ENCODE data around the gene PCNX4.

PCNX4 gene

DNA sequence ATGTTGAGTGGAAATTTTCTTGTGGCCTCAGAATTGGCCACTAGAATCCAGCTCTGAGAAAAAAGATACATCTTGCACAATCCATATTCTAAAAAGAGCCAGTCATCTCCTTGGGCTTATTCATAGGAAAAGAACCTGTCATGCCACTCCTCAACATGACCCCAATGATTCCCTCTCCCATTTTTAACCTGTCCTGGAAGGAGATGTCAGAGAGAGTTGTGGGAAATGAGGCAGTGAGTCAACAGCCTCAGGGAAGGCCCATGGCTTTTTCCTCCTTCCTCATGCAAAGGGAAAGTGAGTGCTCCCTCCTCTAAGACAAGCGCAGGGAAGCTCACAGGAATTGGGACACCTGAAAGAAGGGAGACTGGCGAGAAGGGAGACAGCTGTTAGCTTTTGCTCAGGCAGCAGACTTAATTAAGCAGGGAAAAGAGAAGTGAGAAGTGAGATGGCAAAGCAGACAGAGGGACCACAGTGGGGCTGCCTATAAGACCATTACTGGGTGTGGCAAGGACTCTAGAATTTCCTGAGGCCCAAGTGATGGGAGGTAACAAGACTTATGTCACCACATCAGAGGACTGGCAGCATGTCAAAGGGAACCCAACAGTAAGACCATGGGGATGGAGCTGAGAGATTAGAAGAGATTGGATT, 83.7 kb downstream of the PCNX4 start:
- DNase-seq: no peak

DNA sequence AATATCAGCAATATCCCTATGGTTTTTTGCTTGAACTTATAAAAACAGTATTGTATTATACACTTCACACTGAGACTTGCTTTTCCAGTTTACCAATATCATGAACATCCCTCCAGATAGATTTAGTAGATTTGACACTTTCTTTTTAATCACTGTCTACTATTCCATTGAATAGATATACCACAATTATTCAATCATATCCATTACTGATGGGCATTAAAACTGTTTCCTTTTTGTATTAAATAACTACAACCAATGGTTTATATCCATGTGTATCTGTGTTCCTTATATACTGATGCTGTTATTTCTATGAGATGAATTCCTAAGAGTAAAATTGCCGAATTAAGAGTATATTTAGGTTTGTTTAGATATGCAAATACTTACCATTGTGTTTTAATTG, 86.4 kb downstream of the PCNX4 start:
- DNase-seq: no peak

DNA sequence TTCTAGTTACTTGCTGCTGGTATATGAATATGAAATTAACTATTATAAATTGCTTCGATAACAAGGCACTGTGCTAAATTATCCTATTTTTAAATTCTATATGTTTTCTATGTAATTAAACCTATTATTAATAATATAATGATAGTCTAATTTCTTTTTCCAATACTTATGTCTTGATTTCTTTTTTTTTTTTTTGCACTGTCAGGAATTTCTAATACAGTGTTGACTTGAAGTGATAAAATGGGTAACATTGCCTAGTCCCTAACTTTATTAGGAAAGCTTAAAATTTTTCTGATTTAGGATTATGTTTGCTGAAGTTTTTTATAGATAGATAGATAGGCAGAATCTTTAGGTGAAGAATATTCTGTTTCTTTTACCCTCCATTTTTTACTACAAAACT, 87.1 kb downstream of the PCNX4 start:
- DNase-seq: no peak

DNA sequence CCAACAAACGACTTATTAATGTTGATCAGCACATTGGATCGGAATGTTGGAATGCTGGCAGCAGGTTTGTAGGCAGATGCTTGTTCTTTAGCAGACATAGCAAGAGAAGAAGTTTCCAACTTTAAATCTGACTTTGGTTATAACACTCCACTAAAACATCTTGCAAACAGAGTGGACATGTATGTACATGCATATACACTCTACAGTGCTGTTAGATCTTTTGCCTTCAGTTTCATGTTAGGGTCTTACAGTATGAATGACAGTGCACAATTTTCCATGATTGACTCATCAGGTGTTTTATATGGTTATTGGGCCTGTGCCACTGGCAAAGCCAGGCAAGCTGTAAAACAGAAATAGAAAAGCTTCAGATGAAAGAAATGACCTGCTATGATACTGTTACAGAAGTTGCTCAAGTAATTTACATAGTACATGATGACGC, 87.7 kb downstream of the PCNX4 start:
- DNase-seq: no peak

DNA sequence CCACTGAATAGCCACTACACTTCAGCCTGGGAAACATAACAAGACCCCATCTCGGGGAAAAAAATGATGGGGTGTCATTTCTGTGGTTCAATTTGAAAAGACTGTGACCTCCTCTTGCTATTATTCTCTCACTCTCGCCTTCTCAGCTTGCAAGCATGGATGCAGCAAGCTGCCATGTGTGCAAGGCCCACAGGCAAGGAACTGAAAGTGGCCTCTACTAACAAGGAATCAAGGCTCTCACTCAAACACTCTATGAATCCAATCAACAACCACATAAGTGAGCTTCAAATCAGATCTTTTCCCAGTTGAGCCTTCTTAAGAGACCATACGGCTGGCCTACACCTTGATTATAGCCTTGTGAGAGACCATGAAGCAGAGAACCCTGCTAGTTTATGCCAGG, 91.4 kb downstream of the PCNX4 start:
- no peak for DNase-seq

DNA sequence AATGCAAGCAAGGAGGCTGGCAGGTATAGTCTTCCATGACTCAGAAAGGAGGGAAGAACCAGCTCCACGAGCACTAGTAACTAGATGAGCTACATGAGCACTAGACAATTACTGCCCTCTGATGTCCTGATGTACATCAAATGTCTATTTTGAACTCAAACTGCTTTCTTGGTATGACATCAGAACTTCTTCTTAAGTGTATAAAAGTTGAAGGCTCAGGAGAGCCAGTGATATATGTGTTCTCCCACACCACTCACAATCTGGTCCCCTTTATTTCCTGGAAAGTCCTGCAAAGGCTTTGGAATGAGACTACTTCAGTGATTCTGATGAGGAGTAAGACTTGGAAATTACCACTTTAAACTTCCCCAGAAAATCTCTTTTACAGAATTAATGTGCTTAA, 92.0 kb downstream of the PCNX4 start:
- no peak for DNase-seq

DNA sequence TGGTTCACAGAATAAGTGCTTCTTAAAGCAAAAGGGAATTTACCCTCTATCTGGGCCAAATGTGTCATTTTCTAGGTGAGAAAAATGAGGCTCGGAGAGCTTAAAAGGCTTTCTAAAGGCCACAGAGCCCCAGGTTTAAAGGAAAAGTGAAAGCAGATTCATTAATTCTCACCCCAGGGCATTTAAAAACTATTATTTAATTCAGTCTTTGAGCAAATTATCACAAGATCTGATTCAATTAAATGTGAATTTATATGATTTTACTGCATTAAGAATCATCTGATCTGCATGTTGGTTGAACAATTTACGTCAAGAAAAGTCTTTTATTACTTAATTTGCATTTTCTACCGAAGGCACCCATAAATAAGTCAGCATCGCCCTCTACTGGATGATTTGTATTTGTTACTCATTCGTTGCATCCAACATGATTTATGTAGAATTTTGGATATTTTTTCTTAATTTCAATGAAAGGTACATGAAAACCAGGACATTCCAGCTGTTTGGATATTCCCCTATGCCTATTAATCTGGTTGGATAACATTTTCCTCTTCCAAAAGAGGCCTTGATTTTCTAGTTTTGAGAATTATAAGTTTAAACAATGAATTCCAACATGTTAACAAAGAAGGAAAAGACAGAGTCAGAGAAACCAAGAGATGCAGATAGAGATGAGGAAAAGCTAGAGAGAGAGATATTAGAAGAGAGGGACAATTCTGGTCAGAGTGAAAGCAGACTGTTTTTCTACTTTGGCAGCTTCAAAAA, 92.6 kb downstream of the PCNX4 start:
- peak; percentile 79 for DNase-seq

DNA sequence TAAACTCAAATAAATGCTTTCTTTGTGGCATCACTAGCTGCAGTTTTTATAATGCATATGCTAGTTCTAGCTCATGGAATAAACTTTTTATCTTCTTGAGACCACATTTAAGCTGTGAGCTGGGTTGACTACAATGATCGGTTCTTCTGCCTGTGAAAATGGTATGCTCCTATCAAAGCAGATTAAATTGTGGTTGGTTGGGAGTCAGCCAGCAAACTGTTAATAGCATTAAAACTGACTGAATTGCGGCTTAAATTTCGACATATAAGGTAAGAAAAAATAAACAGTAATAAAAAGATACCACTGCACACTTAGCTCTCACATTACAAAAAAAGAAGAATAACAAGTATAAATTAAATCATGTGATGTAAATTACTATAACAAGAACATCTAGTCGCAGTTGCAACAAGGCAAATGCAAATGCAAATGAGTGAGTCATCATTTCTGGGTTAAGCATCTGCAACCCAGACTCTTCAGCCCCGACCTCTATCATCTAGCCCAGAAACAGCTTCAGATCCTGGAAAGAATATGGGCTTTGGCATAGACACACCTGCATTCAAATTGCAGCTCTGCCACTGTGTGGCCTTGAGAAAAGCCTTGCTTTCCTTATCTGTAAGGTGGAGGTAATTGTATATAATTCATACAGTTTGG, 93.3 kb downstream of the PCNX4 start:
- no peak for DNase-seq

DNA sequence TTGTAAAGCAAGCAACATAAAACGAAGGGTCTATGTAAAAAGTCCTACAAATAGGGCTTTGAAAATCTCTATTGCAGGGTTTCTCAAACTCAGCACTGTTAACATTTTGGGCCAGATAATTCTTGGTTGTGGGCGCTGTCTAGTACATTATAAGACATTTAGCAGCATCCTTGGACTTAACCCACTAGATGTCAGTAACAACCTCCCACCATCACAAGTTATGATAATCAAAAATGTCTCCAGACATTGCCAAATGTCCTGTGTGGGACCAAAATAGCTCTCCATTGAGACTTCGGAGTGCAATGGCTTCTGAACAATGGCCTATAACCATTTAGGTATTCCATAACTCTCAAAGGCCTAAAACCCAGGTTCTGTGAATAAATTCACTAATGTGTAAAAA, 96.4 kb downstream of the PCNX4 start:
- no peak for DNase-seq

DNA sequence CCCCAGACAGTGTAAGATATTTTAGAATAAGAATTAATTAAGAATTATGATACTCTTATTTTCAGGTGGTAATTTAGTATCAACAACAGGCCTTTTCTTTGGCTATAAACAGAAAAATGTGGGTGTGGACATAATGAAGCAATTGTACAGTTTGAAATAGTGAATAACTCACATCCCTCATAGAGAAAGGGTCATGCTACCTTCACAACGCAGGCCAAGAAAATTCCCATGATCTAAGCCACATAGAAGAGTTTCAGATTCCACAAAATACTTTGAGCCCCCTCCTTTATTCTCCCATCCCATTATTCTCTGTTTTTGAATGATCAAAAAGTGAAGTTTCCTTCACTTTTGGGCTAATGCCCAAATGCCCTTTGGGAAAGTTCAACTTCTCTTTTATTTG, 97.0 kb downstream of the PCNX4 start:
- no peak for DNase-seq

DNA sequence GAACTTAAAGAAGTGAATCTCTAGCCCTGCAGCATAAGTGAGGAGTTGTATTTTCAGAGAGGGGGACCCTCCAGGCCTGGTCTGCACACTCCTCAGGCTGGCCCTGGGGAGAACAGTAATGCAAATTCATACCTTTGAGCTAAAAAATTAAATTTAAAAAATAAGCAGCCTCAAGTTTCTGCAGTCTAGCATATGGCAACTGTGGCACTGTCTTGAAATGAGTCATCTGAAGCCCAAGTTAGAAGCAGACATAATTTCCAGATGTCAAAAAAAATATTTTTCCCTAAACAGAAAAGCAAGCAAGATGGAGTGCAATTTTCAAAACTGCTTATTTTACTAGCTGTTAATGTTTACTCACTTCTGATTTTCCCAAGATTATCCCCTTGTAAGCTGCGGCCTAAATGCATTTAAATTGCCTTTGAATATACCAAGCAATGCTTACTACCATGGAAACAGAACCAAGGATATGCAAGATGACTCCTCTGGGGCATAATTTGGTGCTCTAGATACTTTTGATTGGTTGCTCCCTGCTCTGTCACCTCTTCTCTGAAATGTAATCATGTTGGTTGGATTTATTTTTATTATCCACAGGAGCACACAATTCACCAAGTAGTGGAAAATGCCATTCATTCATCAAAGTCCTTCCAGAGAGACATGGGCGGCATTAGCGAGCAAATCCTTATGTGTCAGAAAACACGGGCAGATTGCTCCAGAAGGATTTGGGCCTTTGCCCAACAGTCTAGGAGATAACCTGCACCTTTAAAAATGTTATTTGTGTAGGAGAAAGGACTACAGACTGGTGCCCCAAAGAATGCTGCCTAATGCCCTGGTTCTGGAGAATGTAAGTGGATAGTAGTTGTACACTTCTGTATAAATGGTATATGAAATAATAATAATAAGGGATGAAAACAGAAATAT, 98.5 kb downstream of the PCNX4 start:
- DNase-seq: no peak

DNA sequence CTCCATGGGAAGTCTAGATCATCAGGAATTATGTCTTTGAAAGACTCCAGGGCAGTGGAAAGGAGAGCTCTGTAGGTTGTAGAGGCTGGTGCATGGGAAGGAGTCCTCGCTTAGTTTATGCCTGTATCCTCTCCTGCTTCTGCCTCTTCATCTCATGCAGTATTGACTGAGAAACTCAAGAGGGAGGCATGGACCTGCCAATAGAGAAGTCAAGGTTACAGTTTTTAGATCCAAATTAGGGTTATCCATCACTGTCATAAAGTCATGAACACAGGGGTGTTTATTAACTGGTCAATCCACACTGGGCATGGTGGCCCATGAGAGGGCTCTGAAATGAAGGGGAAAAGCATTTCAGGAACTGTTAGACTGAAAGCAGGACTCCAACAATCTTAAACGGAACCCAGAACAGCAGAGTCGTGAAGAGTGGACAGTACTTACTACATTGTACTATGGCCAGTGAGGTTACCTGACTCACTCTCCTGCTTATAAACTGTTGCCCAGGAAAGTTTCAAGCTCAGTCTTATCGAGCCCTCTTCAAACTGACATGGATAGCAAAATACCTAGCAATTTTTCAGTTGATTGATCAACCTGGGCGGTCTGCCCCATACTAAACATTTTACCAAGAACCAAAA, 103.6 kb downstream of the PCNX4 start:
- DNase-seq: no peak

DNA sequence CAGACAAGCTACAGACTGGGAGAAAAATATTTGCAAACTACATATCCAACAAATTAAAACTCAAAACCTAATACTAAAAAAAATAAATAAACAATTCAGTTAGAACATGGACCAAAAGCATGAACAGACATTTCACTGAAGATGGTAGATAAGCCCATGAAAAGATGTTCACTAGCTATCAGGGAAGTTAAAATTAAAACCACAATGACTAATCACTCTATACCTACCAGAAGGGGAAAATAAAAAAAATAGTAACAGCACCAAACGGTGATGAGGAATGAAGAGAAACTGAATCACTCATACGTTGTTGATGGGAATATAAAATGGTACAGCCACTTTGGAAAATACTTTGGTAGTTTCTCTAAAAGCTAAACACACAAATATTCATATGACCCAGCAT, 104.6 kb downstream of the PCNX4 start:
- DNase-seq: no peak

DNA sequence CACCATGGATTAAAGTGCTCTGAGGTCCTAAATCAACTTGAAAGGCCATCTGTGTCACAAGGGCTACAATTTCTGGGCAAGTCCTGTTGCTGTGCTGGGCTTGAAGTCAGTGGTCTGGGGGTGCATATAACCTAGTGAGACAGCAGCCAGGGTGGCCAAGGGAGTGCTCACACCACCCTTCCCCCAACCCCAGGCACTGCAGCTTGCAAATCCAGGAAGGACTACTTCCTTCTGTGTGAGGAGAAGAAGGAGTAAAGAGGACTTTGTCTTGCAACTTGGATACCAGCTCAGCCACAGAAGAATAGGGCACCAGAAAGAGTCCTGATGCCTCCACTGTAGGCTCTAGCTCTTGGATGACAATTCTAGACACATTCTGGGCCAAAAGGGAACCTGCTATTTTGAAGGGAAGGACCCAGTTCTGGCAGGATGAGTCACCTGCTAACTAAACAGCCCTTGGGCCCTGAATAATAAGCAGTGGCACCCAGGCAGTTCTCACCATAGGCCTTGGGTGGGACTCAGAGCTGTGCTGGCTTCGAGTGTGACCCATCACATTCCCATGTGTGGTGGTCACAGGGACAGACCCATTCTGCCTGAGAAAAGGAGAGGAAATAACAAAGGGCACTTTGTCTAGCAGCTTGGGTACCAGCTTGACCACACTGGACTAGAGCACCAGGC, 106.0 kb downstream of the PCNX4 start:
- no peak for DNase-seq

DNA sequence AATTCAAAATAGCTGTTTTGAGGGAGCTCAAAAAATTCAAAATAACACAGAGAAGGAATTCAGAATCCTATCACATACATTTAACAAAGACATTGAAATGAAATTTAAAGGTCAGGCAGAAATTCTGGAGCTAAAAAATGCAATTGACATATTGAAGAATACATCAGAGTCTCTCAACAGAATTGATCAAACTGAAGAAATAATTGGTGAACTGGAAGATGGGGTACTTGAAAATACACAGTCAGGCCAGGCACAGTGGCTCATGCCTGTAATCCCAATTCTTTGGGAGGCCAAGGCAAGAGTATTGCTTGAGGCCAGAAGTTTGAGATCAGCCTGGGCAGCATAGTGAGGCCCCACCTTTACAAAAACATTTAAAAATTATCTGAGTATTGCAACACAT, 107.6 kb downstream of the PCNX4 start:
- no peak for DNase-seq

DNA sequence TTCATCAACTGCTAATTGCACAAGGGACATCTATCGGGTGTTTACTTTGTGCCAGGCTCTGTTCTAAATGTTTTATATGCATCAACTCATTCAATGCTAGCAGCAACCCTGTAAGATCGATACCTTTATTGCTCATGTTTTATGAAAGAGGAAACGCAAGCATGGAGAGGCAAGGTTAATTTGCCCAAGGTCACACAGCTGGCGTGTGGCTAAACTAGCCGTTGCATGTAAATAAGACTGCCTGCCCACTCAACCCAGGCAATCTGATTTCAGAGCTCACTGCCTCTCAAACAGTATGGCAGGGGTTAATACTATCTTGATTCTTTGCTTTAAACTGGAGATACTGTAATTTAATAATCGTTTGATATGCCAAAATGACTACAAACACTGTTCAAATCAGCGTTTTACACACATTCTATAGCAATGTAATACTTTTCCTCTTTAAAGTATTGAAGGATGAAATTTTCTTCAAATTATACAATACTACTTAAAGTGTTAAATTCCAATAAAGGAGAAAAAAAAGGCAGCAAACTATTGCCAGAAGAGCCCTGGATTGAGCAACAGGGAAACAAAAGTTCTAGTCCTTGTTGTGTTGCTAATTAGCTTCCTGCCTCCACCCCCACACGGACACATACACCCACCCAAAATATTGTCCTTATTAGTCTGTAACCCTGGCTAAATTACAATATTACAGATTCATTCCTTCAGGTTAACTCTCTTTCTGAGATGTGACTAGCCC, 112.5 kb downstream of the PCNX4 start:
- DNase-seq: no peak

DNA sequence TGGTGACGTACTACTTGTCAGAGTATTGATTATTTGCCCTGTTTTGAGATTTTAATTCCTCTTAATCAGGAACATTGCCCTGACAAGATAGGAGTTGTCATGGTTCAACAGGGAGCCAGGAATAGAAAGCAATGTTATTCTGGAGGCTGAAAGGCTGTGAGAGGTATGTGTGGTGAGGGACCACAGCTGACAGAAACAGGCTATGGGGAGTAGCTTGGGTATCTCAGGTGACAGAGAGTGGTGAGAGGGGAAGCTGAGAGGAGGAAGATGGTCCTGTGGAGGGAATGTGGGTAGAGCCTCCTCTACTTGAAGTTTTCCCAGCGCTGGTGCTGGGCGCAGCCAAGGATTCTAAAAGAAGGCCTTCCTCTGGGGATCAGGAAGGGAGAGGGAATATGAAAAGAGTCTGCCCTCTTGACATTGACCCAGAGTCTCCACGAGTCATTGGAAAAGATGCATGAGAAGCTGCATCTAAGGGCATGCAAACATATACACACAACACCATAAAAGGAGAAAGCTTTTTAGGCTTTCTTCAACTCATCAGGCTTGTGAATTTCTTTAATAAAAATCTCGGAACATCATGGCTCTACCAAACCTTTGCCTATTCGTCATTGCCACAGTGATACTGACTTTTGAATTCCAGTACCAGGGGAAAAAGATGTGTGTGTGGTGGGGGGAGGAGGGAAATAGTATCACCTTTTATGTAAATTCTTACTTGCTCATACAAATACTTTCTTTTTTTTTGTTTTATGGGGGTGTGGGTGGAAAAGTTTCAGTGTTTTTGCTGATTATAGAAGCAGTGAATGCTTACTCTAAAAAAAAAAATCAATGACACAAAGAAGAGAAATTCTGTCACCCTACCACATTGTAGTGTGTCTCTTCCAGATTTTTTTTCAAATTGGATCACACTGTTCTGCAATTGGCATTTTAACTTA, 113.4 kb downstream of the PCNX4 start:
- DNase-seq: no peak

DNA sequence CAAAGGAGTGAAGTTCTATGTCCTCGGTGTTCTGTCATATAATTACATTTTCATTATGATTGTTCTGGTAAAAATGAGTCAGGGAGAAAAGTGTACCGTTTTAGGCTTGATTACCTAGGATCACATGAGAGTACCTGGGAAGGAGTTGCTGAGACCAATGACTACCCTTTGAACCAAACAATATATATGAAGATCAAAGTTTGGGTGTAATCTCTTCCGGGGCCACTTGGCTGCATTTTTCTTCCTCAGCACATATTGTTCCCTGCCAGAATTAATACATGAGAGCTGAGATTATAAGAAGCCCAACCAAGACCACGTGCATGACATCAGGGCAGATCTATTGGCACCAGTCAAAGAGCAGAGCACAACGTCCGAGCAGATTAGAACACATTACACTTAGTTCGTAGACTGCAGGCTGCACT, 114.5 kb downstream of the PCNX4 start:
- DNase-seq: no peak

DNA sequence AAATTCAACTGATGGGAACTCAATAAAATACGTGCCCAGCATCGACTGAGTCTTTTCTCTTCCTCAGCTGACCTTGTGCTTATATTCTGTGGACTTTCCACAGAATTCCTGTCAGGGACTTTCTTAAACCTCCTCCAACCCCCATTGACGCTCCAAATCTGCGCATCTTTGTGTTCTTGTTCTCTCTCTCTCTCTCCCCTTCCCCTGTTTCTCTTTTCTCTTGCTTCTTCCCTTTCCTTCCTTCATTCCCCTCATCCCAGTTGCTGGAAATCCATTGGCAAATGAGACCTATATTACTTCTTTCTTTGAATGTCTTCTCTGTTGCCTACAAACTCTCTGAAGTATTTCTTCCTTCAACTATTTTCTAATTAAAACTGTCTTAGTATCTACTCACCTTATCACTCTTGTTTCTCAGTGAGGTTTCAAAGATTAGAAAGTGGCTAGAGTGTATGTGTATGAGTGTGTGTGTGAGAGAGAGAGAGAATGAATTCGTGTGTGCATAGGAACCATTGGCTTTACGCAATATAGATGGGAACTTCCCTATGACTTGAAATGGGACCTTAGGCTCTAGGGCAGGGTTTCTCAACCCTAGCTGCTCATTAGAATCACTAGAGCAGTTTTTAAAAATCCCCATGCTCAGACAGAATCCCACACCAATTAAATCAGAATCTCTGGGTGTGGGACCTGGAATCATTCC, 115.3 kb downstream of the PCNX4 start:
- DNase-seq: no peak

DNA sequence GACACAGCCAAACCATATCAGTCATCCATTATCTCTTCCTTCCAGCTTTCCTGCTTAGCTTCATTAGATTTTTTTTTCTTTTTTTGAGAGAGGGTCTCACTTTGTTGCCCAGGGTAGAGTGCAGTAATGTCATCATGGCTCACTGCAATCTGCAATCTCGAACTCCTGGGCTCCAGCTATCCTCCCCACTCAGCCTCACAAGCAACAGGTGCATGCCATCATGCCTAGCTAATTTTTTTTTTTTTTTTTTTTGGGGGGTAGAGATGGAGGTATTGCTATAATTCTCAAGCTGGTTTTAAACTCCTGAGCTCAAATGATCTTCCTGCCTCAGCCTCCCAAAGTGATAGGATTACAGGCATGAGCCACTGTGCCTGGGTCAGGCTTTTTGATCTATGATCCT, 119.0 kb downstream of the PCNX4 start:
- no peak for DNase-seq
